Breast epithelium (tissue), 3 donors: ENCODE measurements around the gene WWOX.

Experiments used
- POLR2AphosphoS5 ChIP-seq, 3 donors: sonication (generic); formaldehyde crosslinking; IDR thresholded peaks; one replicate each; pipeline ENCODE4 v1.6.1; 2017; ENCODE audit warnings: antibody characterized with exemption in 3 of 3
- TF ChIP-seq, protein P1 (sequence below), 3 donors: fragments of 450-650 bp; IDR thresholded peaks; one replicate each; pipeline ENCODE4 v1.5.1; 2016 to 2017; ENCODE audit warnings: antibody characterized with exemption in 3 of 3, mild to moderate bottlenecking in 3 of 3, moderate library complexity in 3 of 3

DNA sequence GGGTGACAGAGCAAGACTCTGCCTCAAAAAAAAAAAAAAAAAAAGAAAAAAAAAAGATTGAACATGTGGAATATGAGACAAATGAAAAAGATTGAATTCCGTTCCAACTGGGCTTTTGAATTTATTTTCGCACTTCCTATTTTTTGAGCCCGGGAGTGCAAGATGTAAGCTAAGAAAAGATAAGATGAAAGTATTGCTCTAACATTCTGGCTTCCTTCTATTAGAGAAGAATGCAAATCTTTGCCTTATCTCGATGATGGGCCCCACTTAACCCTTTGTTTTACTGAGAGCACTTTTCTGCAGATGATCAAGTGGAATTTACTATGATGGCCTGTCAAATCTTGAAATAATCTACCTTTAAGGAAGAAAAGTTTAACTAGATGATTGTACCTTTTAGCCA, 96.3 kb downstream of the WWOX start:
- TF ChIP-seq, protein P1, sequence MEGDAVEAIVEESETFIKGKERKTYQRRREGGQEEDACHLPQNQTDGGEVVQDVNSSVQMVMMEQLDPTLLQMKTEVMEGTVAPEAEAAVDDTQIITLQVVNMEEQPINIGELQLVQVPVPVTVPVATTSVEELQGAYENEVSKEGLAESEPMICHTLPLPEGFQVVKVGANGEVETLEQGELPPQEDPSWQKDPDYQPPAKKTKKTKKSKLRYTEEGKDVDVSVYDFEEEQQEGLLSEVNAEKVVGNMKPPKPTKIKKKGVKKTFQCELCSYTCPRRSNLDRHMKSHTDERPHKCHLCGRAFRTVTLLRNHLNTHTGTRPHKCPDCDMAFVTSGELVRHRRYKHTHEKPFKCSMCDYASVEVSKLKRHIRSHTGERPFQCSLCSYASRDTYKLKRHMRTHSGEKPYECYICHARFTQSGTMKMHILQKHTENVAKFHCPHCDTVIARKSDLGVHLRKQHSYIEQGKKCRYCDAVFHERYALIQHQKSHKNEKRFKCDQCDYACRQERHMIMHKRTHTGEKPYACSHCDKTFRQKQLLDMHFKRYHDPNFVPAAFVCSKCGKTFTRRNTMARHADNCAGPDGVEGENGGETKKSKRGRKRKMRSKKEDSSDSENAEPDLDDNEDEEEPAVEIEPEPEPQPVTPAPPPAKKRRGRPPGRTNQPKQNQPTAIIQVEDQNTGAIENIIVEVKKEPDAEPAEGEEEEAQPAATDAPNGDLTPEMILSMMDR (IDR thresholded peaks at IDR 0.05), result no peak
- no peak for TF ChIP-seq POLR2AphosphoS5 (IDR thresholded peaks at IDR 0.05)
